Neutrophil (primary cell): ENCODE measurements around the gene LONRF3.
"Not testable (repeated sequence)": the region's sequence is repeated elsewhere in the genome, so short reads cannot be mapped to it uniquely, and the experiment has no call there.

Experiments
- H3K27ac ChIP-seq: fragments of 200-600 bp; sonication (generic); 2 replicates; pipeline ENCODE4 v1.5.1; 2016; ENCODE audit warnings: mild to moderate bottlenecking, moderate library complexity
- H3K27me3 ChIP-seq: fragments of 200-600 bp; sonication (generic); 2 replicates; pipeline ENCODE4 v1.6.0; 2016; ENCODE audit warnings: mild to moderate bottlenecking
- H3K36me3 ChIP-seq: fragments of 200-600 bp; sonication (generic); 2 replicates; pipeline ENCODE4 v1.5.1; 2017
- H3K4me1 ChIP-seq, 2 experiments: fragments of 200-600 bp in 1 of 2; sonication (generic) in 1 of 2; 1 replicate in 1 of 2; 2 replicates in 1 of 2; pipeline versions ENCODE4 v1.5.1 to v1.6.1; 2013 to 2016; ENCODE audit warnings: low read depth in 1 of 2, low read length in 1 of 2, mild to moderate bottlenecking in 1 of 2, moderate library complexity in 1 of 2; ENCODE audit not compliant: control insufficient read depth in 1 of 2, insufficient read depth in 1 of 2
- H3K4me3 ChIP-seq, 2 experiments: fragments of 200-600 bp in 1 of 2; sonication (generic) in 1 of 2; 1 replicate in 1 of 2; 2 replicates in 1 of 2; pipeline ENCODE4 v1.5.1; 2013 to 2016; ENCODE audit warnings: low read depth in 1 of 2, low read length in 1 of 2, mild to moderate bottlenecking in 1 of 2, moderate library complexity in 1 of 2
- H3K9me3 ChIP-seq: fragments of 200-600 bp; sonication (generic); 2 replicates; pipeline ENCODE4 v1.5.1; 2016
- CTCF ChIP-seq: fragments of 200-600 bp; sonication (generic); IDR thresholded peaks from 2 replicates; pipeline ENCODE4 v1.5.1; 2016; ENCODE audit warnings: antibody characterized with exemption

The LONRF3 gene

GRCh38 chrX:119028733-119029330 lies 54.4 kb downstream of the LONRF3 start:
- Histone ChIP-seq H3K4me1 (no peaks in the 10 kb centered on the region), H3K27me3 (no peaks in the 10 kb centered on the region), H3K4me3 (no peak overlapping the region), H3K9me3 (no peaks in the 10 kb centered on the region), H3K36me3 (no peaks in the 10 kb centered on the region), H3K27ac (no peak overlapping the region)
- no peak for TF ChIP-seq CTCF

GRCh38 chrX:119029656-119030055 lies 55.2 kb downstream of the LONRF3 start:
- not testable (repeated sequence) for H3K9me3 ChIP-seq, H3K27me3 ChIP-seq, H3K27ac ChIP-seq, H3K36me3 ChIP-seq, H3K4me1 ChIP-seq, H3K4me3 ChIP-seq

GRCh38 chrX:119030990-119031389 lies 56.6 kb downstream of the LONRF3 start:
- no peak overlapping the region for H3K4me3 ChIP-seq
- no peaks in the 10 kb centered on the region for H3K4me1 ChIP-seq
- no peaks in the 10 kb centered on the region for H3K36me3 ChIP-seq
- no peak for TF ChIP-seq CTCF
- H3K27me3 ChIP-seq: no peaks in the 10 kb centered on the region
- H3K27ac ChIP-seq: no peak overlapping the region
- no peaks in the 10 kb centered on the region for H3K9me3 ChIP-seq

GRCh38 chrX:119036107-119037029 lies 62.0 kb downstream of the LONRF3 start:
- H3K36me3 ChIP-seq: no peaks in the 10 kb centered on the region
- no peaks in the 10 kb centered on the region for H3K9me3 ChIP-seq
- H3K4me1 ChIP-seq: no peaks in the 10 kb centered on the region
- TF ChIP-seq CTCF: no peak
- no peak overlapping the region for H3K4me3 ChIP-seq
- no peaks in the 10 kb centered on the region for H3K27me3 ChIP-seq
- H3K27ac ChIP-seq: no peak overlapping the region

GRCh38 chrX:119040432-119040831 lies 66.0 kb downstream of the LONRF3 start:
- H3K4me3 ChIP-seq: no peak overlapping the region
- TF ChIP-seq CTCF: no peak

GRCh38 chrX:119041175-119041574 lies 66.8 kb downstream of the LONRF3 start:
- no peak overlapping the region for H3K27ac ChIP-seq
- H3K4me3 ChIP-seq: no peak overlapping the region
- no peaks in the 10 kb centered on the region for H3K36me3 ChIP-seq
- H3K4me1 ChIP-seq: no peaks in the 10 kb centered on the region
- H3K27me3 ChIP-seq: no peaks in the 10 kb centered on the region
- H3K9me3 ChIP-seq: no peaks in the 10 kb centered on the region
- TF ChIP-seq CTCF: no peak

More at GRCh38 chrX:119040432-119040831, 66.0 kb downstream of the LONRF3 start:
- no peaks in the 10 kb centered on the region for H3K4me1 ChIP-seq
- no peaks in the 10 kb centered on the region for H3K27me3 ChIP-seq
- H3K36me3 ChIP-seq: no peaks in the 10 kb centered on the region
- H3K27ac ChIP-seq: no peak overlapping the region
- H3K9me3 ChIP-seq: no peaks in the 10 kb centered on the region
